DLD1 (cell line): Measurements from ENCODE around the gene UTRN.

Experiments
- in situ Hi-C: cut with HindIII; loops from 2 replicates; pipeline ENCODE4 v1.10.0; 2017; ENCODE audit warnings: low sequenced_read_pairs

Gene UTRN

GRCh38 chr6:144305985-144306384 lies 20.9 kb downstream of the UTRN start:
- in situ Hi-C loops: no loop called here

- in situ Hi-C loops: no loop called here
Measured at GRCh38 chr6:144307880-144308279, 22.7 kb downstream of the UTRN start.

GRCh38 chr6:144310765-144311164 lies 25.6 kb downstream of the UTRN start:
- in situ Hi-C loops: no loop called here

- in situ Hi-C loops: no loop called here
Measured at GRCh38 chr6:144311361-144311760, 26.2 kb downstream of the UTRN start.

- in situ Hi-C loops: no loop called here
Measured at GRCh38 chr6:144314003-144314485, 28.9 kb downstream of the UTRN start.

GRCh38 chr6:144314562-144314961 lies 29.4 kb downstream of the UTRN start:
- in situ Hi-C loops: no loop called here

- in situ Hi-C loops: no loop called here
Measured at GRCh38 chr6:144315226-144315980, 30.3 kb downstream of the UTRN start.

GRCh38 chr6:144315981-144316861 lies 31.1 kb downstream of the UTRN start:
- in situ Hi-C loops: no loop called here

- in situ Hi-C loops: no loop called here
Measured at GRCh38 chr6:144316862-144317195, 31.7 kb downstream of the UTRN start.

GRCh38 chr6:144317736-144318135 lies 32.6 kb downstream of the UTRN start:
- in situ Hi-C loops: no loop called here

GRCh38 chr6:144319211-144319610 lies 34.1 kb downstream of the UTRN start:
- in situ Hi-C loops: no loop called here

- in situ Hi-C loops: no loop called here
Measured at GRCh38 chr6:144320741-144321140, 35.6 kb downstream of the UTRN start.

- in situ Hi-C loops: no loop called here
Measured at GRCh38 chr6:144321839-144322591, 36.9 kb downstream of the UTRN start.

- in situ Hi-C loops: no loop called here
Measured at GRCh38 chr6:144325232-144325631, 40.1 kb downstream of the UTRN start.

GRCh38 chr6:144326393-144326792 lies 41.3 kb downstream of the UTRN start:
- in situ Hi-C loops: no loop called here

- in situ Hi-C loops: no loop called here
Measured at GRCh38 chr6:144327081-144327480, 41.9 kb downstream of the UTRN start.

GRCh38 chr6:144330017-144330987 lies 45.2 kb downstream of the UTRN start:
- in situ Hi-C loops: no loop called here

GRCh38 chr6:144331491-144331969 lies 46.4 kb downstream of the UTRN start:
- in situ Hi-C loops: no loop called here

GRCh38 chr6:144332177-144332576 lies 47.0 kb downstream of the UTRN start:
- in situ Hi-C loops: no loop called here

GRCh38 chr6:144334150-144334708 lies 49.1 kb downstream of the UTRN start:
- in situ Hi-C loops: no loop called here
